ENCODE results near the gene FOXP2. TPM values are rescaled to one million over a fixed set of nuclear protein-coding genes. Genes with fewer than 3 reads are reported as not detected.
"Not testable (repeated sequence)": the region's sequence is repeated elsewhere in the genome, so short reads cannot be mapped to it uniquely, and the experiment has no call there.

Gene FOXP2
- total and polyA plus RNA-seq, 4 donors = 1.2 to 7.4 (median 5.7) TPM

DNA sequence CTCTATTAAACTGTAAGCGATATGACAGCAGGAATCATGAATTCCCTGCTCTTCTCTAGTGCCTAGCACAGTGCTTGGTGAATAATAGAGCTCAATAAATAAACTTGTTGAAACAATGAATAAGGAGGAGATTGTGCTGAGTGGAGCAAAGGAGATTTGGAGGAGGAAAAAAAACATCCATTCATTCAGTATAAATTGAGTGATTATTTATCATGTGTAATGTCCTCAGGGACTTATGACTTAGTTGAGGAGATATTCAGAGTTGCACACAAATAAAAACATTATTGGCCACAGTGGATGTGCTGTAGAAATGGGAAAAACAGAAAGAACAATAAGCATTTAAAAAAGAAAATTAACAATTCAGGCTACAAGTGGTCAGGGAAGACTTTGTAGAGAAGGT, 125.7 kb downstream of the FOXP2 start:
- Histone ChIP-seq H3K36me3 (ENCODE audit: control insufficient read depth in 4 of 4, insufficient read depth in 3 of 4, low read depth in 1 of 4, low read length in 3 of 4) (no peaks in the 10 kb centered on the region), H3K9me3 (ENCODE audit: control insufficient read depth in 4 of 4, low read length in 3 of 4) (no peaks in the 10 kb centered on the region), H3K4me3 (ENCODE audit: low read depth in 1 of 3, low read length in 3 of 3) (no peak overlapping the region), H3K27ac (ENCODE audit: low read depth in 1 of 2, low read length in 2 of 2) (no peak overlapping the region), H3K9ac (ENCODE audit: low read depth in 1 of 2, low read length in 2 of 2) (no peak overlapping the region), H3K4me1 (ENCODE audit: control insufficient read depth in 4 of 4, insufficient read depth in 4 of 4, low read length in 3 of 4) (no peaks in the 10 kb centered on the region), H3K27me3 (ENCODE audit: control insufficient read depth in 4 of 4, insufficient read depth in 4 of 4, low read length in 3 of 4) (no peaks in the 10 kb centered on the region)
- 92% methylated on average over 1 of the region's 1 CpG for WGBS
- no peak for TF ChIP-seq RAD21 (IDR thresholded peaks at IDR 0.05)
- no peak for TF ChIP-seq TAF1 (conservative IDR thresholded peaks at IDR 0.05)
- no peak for TF ChIP-seq EGR1 (IDR thresholded peaks at IDR 0.05; ENCODE audit: low read depth in 2 of 2)
- no peak for TF ChIP-seq JUND (IDR thresholded peaks at IDR 0.05)
- no peak for TF ChIP-seq ZBTB33 (IDR thresholded peaks at IDR 0.05)
- TF ChIP-seq GABPA (IDR thresholded peaks at IDR 0.05 in 1 of 2, conservative IDR thresholded peaks at IDR 0.05 in 1 of 2) = no peak
- no peak for TF ChIP-seq SP1 (IDR thresholded peaks at IDR 0.05)
- TF ChIP-seq, protein P1, sequence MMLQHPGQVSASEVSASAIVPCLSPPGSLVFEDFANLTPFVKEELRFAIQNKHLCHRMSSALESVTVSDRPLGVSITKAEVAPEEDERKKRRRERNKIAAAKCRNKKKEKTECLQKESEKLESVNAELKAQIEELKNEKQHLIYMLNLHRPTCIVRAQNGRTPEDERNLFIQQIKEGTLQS (IDR thresholded peaks at IDR 0.05) = no peak
- TF ChIP-seq RXRA (IDR thresholded peaks at IDR 0.05) = no peak
- no peak for TF ChIP-seq YY1 (IDR thresholded peaks at IDR 0.05)
- TF ChIP-seq MAX (IDR thresholded peaks at IDR 0.05) = no peak
- no peak for DNase-seq (ENCODE audit: low spot score)

- not testable (repeated sequence) for H3K4me1 ChIP-seq (ENCODE audit: control insufficient read depth in 4 of 4, insufficient read depth in 4 of 4, low read length in 3 of 4); H3K36me3 ChIP-seq (ENCODE audit: control insufficient read depth in 4 of 4, insufficient read depth in 3 of 4, low read depth in 1 of 4, low read length in 3 of 4); H3K9me3 ChIP-seq (ENCODE audit: control insufficient read depth in 4 of 4, low read length in 3 of 4); H3K9ac ChIP-seq (ENCODE audit: low read depth in 1 of 2, low read length in 2 of 2); H3K27me3 ChIP-seq (ENCODE audit: control insufficient read depth in 4 of 4, insufficient read depth in 4 of 4, low read length in 3 of 4); H3K4me3 ChIP-seq (ENCODE audit: low read depth in 1 of 3, low read length in 3 of 3); DNase-seq (ENCODE audit: low spot score); H3K27ac ChIP-seq (ENCODE audit: low read depth in 1 of 2, low read length in 2 of 2)
- 95% methylated on average over 14 of the region's 14 CpGs for WGBS
Measured at GRCh38 chr7:114547346-114547745, 132.7 kb downstream of the FOXP2 start.

- WGBS = 51% methylated on average over 1 of the region's 1 CpG
- DNase-seq (ENCODE audit: low spot score) = no peak
- H3K27me3 ChIP-seq (ENCODE audit: control insufficient read depth in 4 of 4, insufficient read depth in 4 of 4, low read length in 3 of 4) = no peaks in the 10 kb centered on the region
- no peak for TF ChIP-seq FOXA1 (IDR thresholded peaks at IDR 0.05)
- TF ChIP-seq FOXA2 (IDR thresholded peaks at IDR 0.05) = no peak
- TF ChIP-seq JUND (IDR thresholded peaks at IDR 0.05) = no peak
- TF ChIP-seq EGR1 (IDR thresholded peaks at IDR 0.05; ENCODE audit: low read depth in 2 of 2) = no peak
- no peak for TF ChIP-seq RAD21 (IDR thresholded peaks at IDR 0.05)
- TF ChIP-seq, protein P2, sequence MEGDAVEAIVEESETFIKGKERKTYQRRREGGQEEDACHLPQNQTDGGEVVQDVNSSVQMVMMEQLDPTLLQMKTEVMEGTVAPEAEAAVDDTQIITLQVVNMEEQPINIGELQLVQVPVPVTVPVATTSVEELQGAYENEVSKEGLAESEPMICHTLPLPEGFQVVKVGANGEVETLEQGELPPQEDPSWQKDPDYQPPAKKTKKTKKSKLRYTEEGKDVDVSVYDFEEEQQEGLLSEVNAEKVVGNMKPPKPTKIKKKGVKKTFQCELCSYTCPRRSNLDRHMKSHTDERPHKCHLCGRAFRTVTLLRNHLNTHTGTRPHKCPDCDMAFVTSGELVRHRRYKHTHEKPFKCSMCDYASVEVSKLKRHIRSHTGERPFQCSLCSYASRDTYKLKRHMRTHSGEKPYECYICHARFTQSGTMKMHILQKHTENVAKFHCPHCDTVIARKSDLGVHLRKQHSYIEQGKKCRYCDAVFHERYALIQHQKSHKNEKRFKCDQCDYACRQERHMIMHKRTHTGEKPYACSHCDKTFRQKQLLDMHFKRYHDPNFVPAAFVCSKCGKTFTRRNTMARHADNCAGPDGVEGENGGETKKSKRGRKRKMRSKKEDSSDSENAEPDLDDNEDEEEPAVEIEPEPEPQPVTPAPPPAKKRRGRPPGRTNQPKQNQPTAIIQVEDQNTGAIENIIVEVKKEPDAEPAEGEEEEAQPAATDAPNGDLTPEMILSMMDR (IDR thresholded peaks at IDR 0.05; ENCODE audit: low read depth, low read length, missing input control) = no peak
- TF ChIP-seq TAF1 (conservative IDR thresholded peaks at IDR 0.05) = no peak
- TF ChIP-seq, protein P1 (IDR thresholded peaks at IDR 0.05) = no peak
- TF ChIP-seq, protein P3, sequence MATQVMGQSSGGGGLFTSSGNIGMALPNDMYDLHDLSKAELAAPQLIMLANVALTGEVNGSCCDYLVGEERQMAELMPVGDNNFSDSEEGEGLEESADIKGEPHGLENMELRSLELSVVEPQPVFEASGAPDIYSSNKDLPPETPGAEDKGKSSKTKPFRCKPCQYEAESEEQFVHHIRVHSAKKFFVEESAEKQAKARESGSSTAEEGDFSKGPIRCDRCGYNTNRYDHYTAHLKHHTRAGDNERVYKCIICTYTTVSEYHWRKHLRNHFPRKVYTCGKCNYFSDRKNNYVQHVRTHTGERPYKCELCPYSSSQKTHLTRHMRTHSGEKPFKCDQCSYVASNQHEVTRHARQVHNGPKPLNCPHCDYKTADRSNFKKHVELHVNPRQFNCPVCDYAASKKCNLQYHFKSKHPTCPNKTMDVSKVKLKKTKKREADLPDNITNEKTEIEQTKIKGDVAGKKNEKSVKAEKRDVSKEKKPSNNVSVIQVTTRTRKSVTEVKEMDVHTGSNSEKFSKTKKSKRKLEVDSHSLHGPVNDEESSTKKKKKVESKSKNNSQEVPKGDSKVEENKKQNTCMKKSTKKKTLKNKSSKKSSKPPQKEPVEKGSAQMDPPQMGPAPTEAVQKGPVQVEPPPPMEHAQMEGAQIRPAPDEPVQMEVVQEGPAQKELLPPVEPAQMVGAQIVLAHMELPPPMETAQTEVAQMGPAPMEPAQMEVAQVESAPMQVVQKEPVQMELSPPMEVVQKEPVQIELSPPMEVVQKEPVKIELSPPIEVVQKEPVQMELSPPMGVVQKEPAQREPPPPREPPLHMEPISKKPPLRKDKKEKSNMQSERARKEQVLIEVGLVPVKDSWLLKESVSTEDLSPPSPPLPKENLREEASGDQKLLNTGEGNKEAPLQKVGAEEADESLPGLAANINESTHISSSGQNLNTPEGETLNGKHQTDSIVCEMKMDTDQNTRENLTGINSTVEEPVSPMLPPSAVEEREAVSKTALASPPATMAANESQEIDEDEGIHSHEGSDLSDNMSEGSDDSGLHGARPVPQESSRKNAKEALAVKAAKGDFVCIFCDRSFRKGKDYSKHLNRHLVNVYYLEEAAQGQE (IDR thresholded peaks at IDR 0.05) = no peak
- no peak for TF ChIP-seq HNF4A (conservative IDR thresholded peaks at IDR 0.05)
- TF ChIP-seq SP1 (IDR thresholded peaks at IDR 0.05) = no peak
- no peak for TF ChIP-seq HNF4G (IDR thresholded peaks at IDR 0.05)
- no peak for TF ChIP-seq YY1 (IDR thresholded peaks at IDR 0.05)
- no peak for TF ChIP-seq NR2F2 (IDR thresholded peaks at IDR 0.05)
Measured at GRCh38 chr7:114548081-114548980, 133.7 kb downstream of the FOXP2 start.

More at GRCh38 chr7:114548081-114548980, 133.7 kb downstream of the FOXP2 start:
- Histone ChIP-seq H3K4me3 (ENCODE audit: low read depth in 1 of 3, low read length in 3 of 3) (no peak overlapping the region), H3K9ac (ENCODE audit: low read depth in 1 of 2, low read length in 2 of 2) (no peak overlapping the region), H3K4me1 (ENCODE audit: control insufficient read depth in 4 of 4, insufficient read depth in 4 of 4, low read length in 3 of 4) (no peaks in the 10 kb centered on the region), H3K9me3 (ENCODE audit: control insufficient read depth in 4 of 4, low read length in 3 of 4) (no peaks in the 10 kb centered on the region), H3K27ac (ENCODE audit: low read depth in 1 of 2, low read length in 2 of 2) (no peak overlapping the region), H3K36me3 (ENCODE audit: control insufficient read depth in 4 of 4, insufficient read depth in 3 of 4, low read depth in 1 of 4, low read length in 3 of 4) (no peaks in the 10 kb centered on the region)
